ENCODE measurements around the gene ABCC1.

DNA sequence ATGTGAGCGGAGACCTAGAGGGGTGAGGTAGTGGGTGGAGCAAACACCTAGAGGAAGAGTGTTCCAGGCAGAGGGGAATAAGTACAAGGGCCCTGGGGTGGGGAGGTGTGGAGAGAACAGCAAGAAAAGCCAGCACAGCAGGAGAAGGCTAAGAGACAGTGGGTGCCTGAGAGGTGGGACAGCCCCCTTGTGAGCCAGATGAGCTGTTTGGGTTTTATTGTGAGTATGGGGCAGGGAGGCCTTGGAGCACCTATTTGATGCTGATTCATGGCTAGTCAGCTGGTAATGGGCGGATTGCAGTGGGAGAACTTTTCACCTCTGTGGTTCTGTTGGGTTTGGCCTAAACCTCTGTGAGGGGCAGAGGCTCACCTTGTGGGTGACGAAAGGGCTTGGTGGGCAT, 68.4 kb downstream of the ABCC1 start:
- TF ChIP-seq, protein P1, sequence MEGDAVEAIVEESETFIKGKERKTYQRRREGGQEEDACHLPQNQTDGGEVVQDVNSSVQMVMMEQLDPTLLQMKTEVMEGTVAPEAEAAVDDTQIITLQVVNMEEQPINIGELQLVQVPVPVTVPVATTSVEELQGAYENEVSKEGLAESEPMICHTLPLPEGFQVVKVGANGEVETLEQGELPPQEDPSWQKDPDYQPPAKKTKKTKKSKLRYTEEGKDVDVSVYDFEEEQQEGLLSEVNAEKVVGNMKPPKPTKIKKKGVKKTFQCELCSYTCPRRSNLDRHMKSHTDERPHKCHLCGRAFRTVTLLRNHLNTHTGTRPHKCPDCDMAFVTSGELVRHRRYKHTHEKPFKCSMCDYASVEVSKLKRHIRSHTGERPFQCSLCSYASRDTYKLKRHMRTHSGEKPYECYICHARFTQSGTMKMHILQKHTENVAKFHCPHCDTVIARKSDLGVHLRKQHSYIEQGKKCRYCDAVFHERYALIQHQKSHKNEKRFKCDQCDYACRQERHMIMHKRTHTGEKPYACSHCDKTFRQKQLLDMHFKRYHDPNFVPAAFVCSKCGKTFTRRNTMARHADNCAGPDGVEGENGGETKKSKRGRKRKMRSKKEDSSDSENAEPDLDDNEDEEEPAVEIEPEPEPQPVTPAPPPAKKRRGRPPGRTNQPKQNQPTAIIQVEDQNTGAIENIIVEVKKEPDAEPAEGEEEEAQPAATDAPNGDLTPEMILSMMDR (IDR thresholded peaks at IDR 0.05; ENCODE audit: insufficient read depth, low read length, poor library complexity, severe bottlenecking), result no peak
- no peak for TF ChIP-seq EZH2phosphoT487 (conservative IDR thresholded peaks at IDR 0.05; ENCODE audit: low read length)

Measured in SU-DHL-6 (cell line).